GM18867 (cell line): ENCODE data around the gene GYPE.
"Not testable (repeated sequence)": the region's sequence is repeated elsewhere in the genome, so short reads cannot be mapped to it uniquely, and the experiment has no call there.

Experiments used
- ATAC-seq: cut with Tn5 transposase; IDR thresholded peaks from one replicate; pipeline ENCODE4 v1.9.1; 2021; ENCODE audit warnings: mild to moderate bottlenecking, moderate library complexity; ENCODE audit not compliant: unreplicated experiment

The GYPE gene

DNA sequence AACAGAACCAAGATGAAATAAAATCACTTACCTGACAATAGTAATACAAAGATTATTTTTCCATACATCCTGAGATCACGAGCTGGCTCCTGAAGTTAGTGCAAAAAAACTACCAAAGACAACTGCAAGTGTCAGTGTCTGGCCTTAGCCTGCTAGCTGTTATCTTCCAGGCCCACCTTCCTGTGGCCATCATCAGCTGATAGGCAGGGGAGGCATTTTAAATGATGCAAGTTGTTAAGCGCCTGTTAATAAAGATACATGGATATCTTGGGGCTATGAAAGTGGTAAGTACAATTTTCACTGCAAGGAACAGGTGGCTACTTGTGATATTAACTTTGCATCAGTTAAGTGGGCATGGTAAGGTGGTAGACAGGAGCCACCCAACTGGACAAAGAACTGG lies at the start of gene GYPE:
Gene GYPE (minus strand): TSS at position 120 of the 400 bp plus-strand sequence. CDS start 52 bp downstream, at position 68.
- not testable (repeated sequence) for ATAC-seq

DNA sequence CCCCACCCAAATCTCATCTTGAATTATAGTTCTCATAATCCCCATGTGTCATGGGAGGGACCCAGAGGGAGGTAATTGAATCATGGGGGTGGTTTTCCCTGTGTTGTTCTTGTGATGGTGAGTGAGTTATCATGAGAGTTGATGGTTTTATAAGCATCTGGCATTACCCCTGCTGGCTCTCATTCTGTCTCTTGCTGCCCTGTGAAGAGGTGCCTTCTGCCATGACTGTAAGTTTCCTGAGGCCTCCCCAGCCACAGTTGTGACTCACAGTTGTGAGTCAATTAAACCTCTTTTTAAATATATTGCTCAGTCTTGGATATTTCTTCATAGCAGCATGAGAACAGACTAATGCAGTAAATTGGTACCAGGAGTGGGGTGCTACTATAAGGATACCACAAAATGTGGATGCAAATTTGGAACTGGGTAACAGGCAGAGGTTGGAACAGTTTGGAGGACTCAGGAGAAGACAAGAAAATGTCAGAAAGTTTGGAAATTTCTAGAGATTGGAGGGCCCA lies 46.2 kb upstream of the GYPE start:
- not testable (repeated sequence) for ATAC-seq

DNA sequence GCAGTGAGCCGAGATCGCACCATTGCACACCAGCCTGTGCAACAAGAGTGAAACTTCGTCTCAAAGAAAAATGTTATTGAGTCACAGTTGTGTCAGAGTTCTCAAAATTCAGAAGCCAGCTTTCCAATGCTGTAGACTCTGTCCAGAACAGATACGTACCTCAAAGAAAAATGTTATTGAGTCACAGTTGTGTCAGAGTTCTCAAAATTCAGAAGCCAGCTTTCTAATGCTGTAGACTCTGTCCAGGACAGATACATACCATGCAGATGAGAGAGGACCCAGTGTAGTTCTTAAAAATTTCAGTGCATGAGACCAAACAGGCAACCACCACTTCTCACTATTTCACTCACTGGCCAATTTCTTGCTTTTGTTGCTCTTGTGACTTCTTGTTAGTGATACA lies 45.6 kb upstream of the GYPE start:
- ATAC-seq = not testable (repeated sequence)

DNA sequence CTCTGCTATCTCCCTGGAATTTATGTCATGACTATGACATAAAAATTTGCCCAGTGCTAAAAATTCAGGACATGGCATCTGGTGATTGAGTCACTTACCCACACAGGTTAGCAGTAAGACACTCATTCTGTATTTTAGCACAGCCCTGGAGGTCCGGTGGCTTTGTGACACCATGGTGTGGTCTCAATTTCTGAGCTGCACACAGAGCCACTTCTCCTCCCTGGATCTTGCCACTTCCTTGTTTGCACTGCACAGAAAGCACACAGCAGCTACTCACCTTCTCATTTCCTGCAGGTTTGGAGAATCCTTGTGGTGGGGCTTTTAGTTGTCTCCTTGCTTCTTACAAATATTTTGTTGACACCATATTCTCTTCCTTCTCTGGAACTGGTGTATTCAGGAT lies 44.8 kb upstream of the GYPE start:
- ATAC-seq = not testable (repeated sequence)

DNA sequence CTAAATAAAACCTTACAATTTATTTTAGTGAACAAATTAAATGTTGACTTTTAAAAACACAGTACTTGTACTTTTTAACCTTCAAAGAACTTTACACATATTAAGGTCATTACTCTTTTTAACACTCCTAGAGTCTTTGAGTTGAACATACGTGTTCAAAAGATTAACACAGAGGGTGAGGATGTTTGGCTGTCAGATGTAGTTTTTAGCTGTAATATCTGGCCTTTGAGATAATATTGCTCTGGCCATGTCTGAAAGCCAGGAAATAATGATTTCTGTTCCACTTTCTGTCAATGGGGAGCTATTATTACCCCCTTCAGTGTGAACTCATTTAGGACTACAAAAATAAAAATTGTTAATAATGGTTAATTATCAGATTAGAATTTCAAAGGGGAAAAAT lies 42.1 kb upstream of the GYPE start:
- ATAC-seq = not testable (repeated sequence)

DNA sequence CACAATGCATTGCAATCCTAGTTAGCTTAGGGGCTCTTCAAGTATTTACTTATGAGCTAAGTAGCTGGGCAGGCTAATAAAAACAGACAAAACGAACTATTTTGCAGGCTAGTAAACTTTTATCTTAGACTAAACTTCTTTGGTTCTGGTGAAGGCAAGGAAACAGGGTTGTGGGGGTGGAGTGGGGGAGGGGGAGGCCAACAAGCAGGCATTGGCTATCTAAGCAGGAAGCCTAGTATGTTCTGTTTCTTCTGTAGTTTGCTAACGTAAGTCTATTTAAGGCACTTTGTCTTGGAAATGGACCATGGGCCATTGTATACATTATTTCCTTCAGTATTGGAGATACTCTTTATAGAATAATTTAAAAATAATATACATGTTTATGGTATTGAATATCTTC lies 35.3 kb upstream of the GYPE start:
- not testable (repeated sequence) for ATAC-seq

DNA sequence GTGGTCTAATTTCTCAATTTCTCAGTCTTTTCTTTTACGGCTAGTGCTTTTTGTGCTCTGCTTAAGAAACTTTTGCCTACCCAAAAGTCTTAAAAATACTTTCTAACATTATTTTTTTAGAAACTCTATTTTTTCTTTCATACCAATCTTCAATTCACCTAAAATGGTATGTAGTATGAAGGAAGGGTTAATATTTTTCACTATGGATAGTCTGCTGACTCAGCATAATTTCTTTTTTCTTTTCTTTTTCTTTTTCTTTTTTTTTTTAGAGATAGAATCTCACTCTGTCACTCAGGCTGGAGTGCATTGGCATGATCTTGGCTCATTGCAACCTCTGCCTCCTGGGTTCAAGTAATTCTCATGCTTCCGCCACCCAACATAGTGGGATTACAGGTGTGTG lies 34.2 kb upstream of the GYPE start:
- ATAC-seq = no peak

DNA sequence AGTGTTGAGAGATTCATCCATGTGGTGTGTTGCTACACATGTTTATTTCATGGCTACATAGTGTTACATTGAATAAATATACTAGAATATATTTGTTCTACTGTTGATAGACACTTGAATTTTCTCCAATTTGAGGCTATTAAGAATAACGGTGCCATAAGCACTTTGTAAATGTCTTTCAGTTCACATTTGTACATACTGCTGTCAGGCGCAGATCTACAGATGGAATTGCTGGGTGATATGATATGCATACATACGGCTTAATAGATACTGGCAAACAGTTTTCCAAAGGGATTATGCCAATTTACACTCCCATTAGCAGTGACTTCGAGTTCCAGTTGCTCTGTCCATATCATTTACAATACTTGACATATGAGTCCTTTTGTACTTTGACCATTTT lies 33.5 kb upstream of the GYPE start:
- ATAC-seq = not testable (repeated sequence)

DNA sequence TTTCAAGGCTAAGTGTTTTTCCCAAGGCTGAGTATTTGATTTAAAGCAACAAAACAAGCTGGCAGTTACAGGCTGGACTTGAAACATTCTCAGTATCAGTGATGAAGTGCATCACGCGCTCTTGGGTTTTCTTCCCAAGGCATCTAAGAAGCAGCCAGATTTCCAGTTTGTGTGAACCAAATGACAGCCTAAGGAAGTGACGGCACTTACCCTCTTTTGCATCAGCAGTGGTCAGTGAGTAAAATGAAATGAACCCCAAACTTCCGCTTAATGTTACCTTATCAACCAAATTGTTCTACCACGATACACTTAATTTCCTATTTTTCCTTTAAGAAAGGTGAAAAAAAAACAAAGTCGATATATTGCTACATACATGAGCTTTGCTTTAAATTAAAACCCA lies 15.8 kb upstream of the GYPE start:
- ATAC-seq = no peak

DNA sequence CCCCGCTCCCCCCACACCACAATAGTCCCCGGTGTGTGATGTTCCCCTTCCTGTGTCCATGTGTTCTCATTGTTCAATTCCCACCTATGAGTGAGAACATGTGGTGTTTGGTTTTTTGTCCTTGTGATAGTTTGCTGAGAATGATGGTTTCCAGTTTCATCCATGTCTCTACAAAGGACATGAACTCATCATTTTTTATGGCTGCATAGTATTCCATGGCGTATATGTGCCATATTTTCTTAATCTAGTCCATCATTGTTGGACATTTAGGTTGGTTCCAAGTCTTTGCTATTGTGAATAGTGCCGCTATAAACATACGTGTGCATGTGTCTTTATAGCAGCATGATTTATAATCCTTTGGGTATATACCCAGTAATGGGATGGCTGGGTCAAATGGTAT lies 11.1 kb upstream of the GYPE start:
- ATAC-seq = not testable (repeated sequence)

DNA sequence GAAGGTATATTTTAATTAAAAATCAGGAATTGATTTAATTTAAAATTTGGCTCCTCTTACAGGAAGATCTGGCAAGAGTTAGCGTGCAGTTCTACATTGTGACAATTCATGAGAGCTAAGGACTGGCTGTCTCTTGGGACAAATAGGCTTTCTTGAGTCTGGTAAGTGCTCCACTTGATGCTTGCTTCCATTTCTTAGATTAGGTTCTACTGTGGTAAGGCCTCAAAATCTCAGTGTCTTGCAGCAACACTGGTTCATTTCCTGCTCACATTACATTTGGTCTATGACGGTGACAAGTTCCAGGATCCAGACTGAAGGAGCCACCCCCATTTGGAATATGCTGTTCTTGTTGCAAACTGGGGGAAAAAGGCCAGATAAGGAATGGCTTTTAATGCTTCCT lies 7.1 kb upstream of the GYPE start:
- ATAC-seq = not testable (repeated sequence)

DNA sequence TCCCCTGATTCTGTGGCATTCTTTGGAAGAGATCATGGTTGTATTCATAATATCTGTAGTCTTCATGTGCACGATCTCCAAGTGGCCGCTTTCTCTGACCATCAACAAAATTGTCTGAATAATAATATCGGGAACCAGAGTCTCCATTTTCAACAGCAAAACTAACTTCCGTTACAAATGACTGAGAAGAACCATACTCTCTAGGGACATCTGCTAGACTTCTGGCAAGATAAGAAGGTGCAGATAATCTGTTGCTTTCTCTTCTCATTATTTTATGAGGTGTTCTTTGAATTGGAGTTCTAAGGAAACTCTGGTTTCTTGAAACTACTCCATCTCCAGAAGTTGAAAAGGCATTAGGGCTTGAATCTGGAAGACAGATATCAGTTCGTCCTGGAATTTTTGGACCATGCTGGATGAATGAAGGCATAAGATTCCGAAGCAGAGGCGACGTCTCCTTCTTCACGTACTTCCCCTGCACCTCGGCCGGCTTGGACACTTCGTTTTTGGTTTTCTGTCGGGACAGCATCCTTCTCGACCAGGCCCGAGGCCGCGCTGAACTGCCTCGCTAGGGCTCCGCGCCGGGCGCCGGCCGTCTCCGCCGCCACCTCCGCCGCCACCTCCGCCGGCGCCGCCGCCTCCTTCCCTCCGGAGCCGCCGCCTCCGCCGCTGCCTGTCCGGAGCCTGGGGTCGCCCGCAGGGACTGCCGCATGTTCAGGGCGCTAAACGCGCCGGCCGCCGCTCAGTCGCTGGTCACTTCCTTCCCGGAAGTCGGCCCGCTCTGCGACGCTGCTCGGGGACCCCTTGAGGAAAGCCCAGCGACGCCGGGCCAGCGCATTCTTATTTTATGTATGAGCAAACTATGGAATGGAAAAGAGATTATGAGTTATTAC lies 6.4 kb upstream of the GYPE start:
- peak; percentile 62 for ATAC-seq

DNA sequence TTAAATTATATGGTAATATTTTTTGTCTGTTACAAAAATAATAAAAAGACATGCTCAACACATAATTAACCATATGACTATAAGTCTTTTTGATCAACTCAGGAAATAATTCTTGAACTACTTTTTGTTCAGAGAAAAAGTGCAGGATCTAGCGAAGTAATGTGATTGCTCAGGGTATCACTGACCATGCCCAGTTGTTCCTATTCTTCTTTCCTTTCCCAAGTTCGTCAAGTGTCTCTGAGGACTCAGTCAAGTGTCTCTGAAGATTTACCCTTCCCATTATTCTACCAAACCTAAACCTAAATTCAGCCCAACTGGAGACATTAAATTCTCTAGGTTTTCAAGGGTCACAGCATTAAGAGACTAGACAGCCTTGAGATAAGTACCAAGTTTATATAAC lies 5.5 kb upstream of the GYPE start:
- ATAC-seq = not testable (repeated sequence)

DNA sequence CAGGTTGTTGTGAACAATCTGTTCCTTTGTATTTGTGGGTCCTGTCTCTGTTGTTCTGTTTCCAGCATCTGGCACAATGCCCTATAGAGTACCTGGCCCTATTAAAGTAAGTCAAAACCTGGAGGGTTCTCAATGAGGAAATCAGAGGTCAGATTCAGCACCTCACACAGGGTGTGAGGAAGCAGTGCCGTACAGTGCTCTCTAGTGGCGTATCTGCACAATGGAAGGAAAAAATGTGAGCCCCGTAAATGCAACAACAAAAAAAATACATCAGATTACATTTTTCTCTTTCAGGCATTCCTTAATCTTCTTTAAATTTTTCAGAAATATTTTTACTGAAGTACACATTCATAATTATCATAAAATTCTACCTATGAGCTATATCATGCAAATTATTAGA lies 2.5 kb upstream of the GYPE start:
- ATAC-seq = peak; percentile 66

DNA sequence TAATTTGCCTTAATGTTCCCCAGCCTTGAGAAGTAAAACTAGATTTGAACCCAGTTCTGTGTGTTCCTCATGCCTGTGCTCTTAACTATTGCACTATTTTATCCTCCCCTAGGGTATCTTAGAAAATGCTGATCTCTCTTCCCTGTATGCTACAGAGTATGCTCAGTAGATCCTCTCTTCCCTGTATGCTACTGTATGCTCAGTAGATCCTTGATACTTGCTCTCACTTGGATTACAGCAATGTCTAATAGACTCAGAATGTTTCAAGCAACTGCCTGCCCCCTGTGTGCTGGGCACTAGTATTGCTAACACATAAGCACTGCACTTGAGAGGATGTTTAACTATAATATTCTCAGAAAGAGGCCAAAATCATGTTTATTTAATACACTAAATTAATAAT lies 928 bp downstream of the GYPE start:
- ATAC-seq = not testable (repeated sequence)

DNA sequence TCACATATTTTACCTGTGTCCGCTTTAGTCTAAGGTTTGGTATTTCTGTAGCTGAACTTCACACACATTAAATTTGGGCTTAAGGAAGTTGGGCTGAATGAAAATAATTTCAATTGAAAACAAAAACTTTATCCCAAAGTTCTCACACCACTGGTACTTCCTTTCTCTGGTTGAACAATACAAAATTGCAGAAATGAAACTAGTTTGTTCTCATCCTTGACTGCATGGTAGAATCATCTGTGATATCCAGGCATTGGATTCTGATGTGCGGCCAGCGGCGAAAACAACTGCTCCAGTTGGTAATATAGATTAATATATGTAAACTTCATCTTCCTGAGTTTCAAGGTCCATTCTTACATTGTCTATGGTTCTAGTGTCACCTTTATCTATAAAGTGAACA lies 15.0 kb downstream of the GYPE start:
- not testable (repeated sequence) for ATAC-seq

DNA sequence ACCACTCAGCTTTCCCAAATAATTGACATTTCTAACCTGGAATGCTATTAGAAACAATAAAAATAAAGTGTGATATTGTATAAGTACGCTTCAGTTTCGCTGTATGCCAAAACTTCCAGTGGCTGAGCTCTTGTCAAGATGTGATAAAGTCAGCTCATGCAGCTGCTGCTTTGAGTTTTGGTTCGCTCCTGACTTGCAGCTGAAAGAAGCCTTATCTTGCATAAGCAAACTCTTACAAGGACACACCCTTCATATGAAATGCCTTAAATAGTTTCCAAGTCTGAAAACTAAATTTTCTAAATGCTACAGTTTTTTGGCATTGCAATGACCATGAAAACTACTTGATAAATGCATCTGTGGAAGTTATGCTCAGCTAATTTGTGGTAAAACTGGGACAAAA lies 17.2 kb downstream of the GYPE start:
- ATAC-seq = not testable (repeated sequence)

DNA sequence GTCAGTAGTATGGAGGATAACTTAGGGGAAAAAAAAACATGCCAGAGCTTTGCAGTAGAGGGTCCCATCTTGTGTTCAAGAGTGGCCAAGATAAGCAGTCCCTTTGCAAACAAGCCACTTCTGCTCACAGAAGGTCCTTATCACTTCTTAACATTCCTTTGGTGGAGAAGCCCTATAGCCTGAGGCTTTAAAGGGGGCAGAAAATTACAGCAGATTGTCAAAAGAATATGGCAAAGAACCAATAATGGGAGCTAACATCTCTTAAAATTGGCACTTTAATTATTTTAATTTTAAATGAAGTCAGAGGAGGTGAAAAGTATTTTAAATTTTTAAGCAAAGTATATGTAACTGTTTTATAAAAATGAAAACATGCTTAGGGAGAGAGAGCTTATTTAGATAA lies 20.4 kb downstream of the GYPE start:
- ATAC-seq = not testable (repeated sequence)

DNA sequence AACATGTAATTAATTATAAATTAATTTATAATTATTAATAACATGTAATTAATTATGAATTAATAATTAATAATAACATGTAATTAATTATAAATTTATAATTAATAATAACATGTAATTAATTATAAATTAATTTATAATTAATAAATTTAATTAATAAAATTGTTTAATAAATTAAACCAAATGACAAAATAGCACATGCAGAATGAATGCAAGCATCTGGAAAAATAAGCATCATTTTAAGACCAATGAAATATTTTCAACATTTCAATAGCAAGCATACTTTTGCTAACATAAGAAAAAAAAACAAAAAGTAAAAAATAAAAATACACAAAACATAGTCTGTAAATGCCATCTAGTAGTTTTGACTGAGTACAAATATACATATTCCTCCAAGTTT lies 21.8 kb downstream of the GYPE start:
- ATAC-seq = no peak

DNA sequence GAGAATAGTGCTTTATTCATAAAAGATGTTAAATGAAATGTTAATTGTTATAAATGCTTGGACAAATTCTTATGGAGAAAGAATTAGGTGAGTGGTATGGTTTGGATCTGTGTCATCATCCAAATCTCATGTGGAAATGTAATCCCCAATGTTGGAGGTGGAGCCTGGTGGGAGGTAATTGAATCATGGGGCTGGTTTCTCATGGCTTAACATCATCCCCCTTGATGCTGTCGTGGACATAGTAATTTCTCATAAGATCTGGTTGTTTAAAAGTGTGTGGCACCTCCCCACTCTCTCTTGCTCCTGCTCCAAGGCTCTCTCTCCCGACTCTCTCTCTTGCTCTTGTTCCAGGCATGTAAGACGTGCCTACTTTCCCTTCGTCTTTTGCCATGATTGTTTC lies 22.5 kb downstream of the GYPE start:
- ATAC-seq = no peak

DNA sequence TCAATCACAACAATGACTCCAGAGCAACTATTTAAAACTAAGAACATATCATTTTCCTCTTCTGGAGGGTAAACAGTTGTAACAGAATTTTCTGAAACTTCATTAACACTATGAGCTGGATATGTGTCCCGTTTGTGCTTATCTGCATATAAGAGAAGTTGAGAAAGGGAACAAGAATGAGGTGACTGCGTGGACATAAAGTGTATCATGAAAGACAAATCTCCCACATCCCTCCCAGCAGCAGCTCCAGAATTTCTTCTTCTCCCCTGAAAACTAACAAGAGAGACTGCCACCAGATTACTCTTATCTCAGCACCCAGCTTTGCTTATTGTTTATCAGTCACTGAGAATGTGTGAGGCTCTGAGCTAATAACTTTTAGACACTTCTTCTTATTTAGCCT lies 25.8 kb downstream of the GYPE start:
- ATAC-seq = not testable (repeated sequence)

DNA sequence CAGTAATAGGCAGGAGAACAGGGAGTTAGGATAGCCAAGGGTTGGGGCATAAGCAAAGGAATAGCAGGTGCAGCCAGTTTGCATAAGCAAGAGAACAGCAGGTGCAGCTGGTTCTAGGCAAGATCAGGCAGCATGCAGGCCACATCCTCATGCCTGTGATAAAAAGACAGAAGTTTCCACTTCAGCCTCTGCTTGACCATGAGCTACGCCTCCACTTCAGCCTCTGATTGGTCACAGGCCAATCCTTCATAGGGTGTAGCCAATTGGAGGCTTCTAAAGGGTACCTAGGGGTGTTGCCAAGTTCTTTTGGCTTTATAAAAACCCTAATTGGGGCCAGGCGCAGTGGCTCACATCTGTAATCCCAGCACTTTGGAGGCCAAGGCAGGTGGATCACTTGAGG lies 30.0 kb downstream of the GYPE start:
- ATAC-seq = peak; percentile 75
